Stomach (tissue), 4 donors: ENCODE results near the gene CDK19.

Source experiments
- CTCF ChIP-seq, 7 experiments: fragments of 450-650 bp in 4 of 7; fragments of 200-600 bp in 3 of 7; sonication (generic) in 3 of 7; IDR thresholded peaks; one replicate each; pipeline ENCODE4 v1.5.1; 2016 to 2019; ENCODE audit warnings: antibody characterized with exemption in 7 of 7, control low read depth in 2 of 7, mild to moderate bottlenecking in 1 of 7
- EP300 ChIP-seq: sonication (generic); formaldehyde crosslinking; IDR thresholded peaks from one replicate; pipeline ENCODE4 v1.6.1; 2017; ENCODE audit warnings: antibody characterized with exemption
- POLR2A ChIP-seq, 4 donors: fragments of 450-650 bp; IDR thresholded peaks; one replicate each; pipeline ENCODE4 v1.6.1; 2016; ENCODE audit warnings: antibody characterized with exemption in 4 of 4, control low read depth in 2 of 4, mild to moderate bottlenecking in 1 of 4, moderate library complexity in 1 of 4
- POLR2AphosphoS5 ChIP-seq, 3 donors: sonication (generic); formaldehyde crosslinking; IDR thresholded peaks; one replicate each; pipeline ENCODE4 v1.6.1; 2016; ENCODE audit warnings: antibody characterized with exemption in 3 of 3

GRCh38 chr6:110683241-110683640, 132.0 kb downstream of the CDK19 start:
- TF ChIP-seq CTCF (IDR thresholded peaks at IDR 0.05), result no peak
- no peak for TF ChIP-seq EP300
- TF ChIP-seq POLR2A (IDR thresholded peaks at IDR 0.05), result no peak
- no peak for TF ChIP-seq POLR2AphosphoS5 (IDR thresholded peaks at IDR 0.05)
